ENCODE results near the gene KRTAP19-1. TPM values are rescaled to one million over a fixed set of nuclear protein-coding genes. Genes with fewer than 3 reads are reported as not detected.

Gene KRTAP19-1
- total RNA-seq, 1 donor from 2014 or later, result not detected

- no peaks in the 10 kb centered on the region for H3K27me3 Mint-ChIP-seq
- no peaks in the 10 kb centered on the region for H3K36me3 Mint-ChIP-seq (ENCODE audit: insufficient read depth)
- no peak for DNase-seq (ENCODE audit: low spot score, unreplicated experiment)
- no peak overlapping the region for H3K27ac Mint-ChIP-seq
- TF ChIP-seq CTCF (IDR thresholded peaks at IDR 0.05; ENCODE audit: unreplicated experiment), result no peak
- H3K4me1 Mint-ChIP-seq (ENCODE audit: low read depth), result peaks cover 2% of the 10 kb centered on the region
- H3K9me3 Mint-ChIP-seq (ENCODE audit: low read depth), result no peaks in the 10 kb centered on the region
- H3K4me3 Mint-ChIP-seq (ENCODE audit: low read depth), result no peak overlapping the region
Observed at GRCh38 chr21:30479259-30479658, 908 bp downstream of the KRTAP19-1 start.

GRCh38 chr21:30478004-30478403 is 2.2 kb downstream of the KRTAP19-1 start:
- H3K9me3 Mint-ChIP-seq (ENCODE audit: low read depth), result no peaks in the 10 kb centered on the region
- peaks cover 2% of the 10 kb centered on the region for H3K4me1 Mint-ChIP-seq (ENCODE audit: low read depth)
- H3K36me3 Mint-ChIP-seq (ENCODE audit: insufficient read depth), result no peaks in the 10 kb centered on the region
- H3K27me3 Mint-ChIP-seq, result no peaks in the 10 kb centered on the region
- no peak overlapping the region for H3K4me3 Mint-ChIP-seq (ENCODE audit: low read depth)
- no peak overlapping the region for H3K27ac Mint-ChIP-seq
- no peak for DNase-seq (ENCODE audit: low spot score, unreplicated experiment)
- no peak for TF ChIP-seq CTCF (IDR thresholded peaks at IDR 0.05; ENCODE audit: unreplicated experiment)

DNA sequence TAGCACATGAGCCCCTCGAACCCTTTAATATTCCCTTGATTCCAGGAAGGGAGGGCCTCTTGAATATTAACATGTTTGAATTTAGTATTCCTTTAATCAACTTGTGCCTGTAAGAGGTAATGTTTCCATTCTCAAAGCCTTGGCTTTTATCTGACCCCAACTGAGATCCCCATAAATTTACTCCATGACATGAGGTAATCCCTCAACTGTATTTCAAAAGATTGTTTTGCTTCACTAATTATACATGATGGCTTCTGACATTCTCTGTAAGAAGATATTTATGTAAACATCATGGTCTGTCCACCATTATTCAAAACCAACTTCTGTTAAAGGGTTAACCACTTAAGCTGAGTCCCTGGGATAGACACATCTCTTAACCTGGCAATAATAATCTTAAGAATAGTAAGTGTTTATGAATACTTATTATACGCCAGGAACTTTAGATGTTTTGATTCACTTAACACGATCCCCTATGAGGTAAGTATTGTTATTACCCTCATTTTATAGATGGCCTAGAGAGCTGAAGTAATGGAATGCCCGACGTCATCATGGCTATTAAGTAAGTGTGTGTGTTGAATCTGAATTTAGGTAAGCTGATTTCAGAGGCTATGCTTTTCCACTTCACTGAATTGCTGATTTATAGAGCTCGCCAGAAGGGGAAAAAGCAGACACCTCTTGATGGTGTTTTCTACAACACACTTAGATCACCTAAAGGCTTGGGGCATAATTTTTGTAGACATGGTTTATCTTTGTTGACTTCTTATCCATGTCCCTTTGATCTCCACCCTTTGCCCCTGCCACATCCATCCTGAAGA is 11.1 kb downstream of the KRTAP19-1 start:
- no peak for DNase-seq (ENCODE audit: low spot score, unreplicated experiment)
- no peaks in the 10 kb centered on the region for H3K36me3 Mint-ChIP-seq (ENCODE audit: insufficient read depth)
- H3K9me3 Mint-ChIP-seq (ENCODE audit: low read depth), result no peaks in the 10 kb centered on the region
- no peaks in the 10 kb centered on the region for H3K27me3 Mint-ChIP-seq
- no peak for TF ChIP-seq CTCF (IDR thresholded peaks at IDR 0.05; ENCODE audit: unreplicated experiment)
- H3K4me1 Mint-ChIP-seq (ENCODE audit: low read depth), result no peaks in the 10 kb centered on the region
- H3K4me3 Mint-ChIP-seq (ENCODE audit: low read depth), result no peak overlapping the region
- no peak overlapping the region for H3K27ac Mint-ChIP-seq

- Mint-ChIP-seq H3K9me3 (ENCODE audit: low read depth) (no peaks in the 10 kb centered on the region), H3K27me3 (no peaks in the 10 kb centered on the region), H3K4me1 (ENCODE audit: low read depth) (no peaks in the 10 kb centered on the region), H3K4me3 (ENCODE audit: low read depth) (no peak overlapping the region), H3K27ac (no peak overlapping the region), H3K36me3 (ENCODE audit: insufficient read depth) (no peaks in the 10 kb centered on the region)
- peak; percentile 64 for TF ChIP-seq CTCF (IDR thresholded peaks at IDR 0.05; ENCODE audit: unreplicated experiment)
- no peak for DNase-seq (ENCODE audit: low spot score, unreplicated experiment)
Observed at GRCh38 chr21:30463713-30464112, 16.5 kb downstream of the KRTAP19-1 start.

- no peak overlapping the region for H3K4me3 Mint-ChIP-seq (ENCODE audit: low read depth)
- H3K9me3 Mint-ChIP-seq (ENCODE audit: low read depth), result no peaks in the 10 kb centered on the region
- H3K4me1 Mint-ChIP-seq (ENCODE audit: low read depth), result peaks cover 3% of the 10 kb centered on the region
- TF ChIP-seq CTCF (IDR thresholded peaks at IDR 0.05; ENCODE audit: unreplicated experiment), result no peak
- H3K27ac Mint-ChIP-seq, result no peak overlapping the region
- H3K27me3 Mint-ChIP-seq, result no peaks in the 10 kb centered on the region
- H3K36me3 Mint-ChIP-seq (ENCODE audit: insufficient read depth), result no peaks in the 10 kb centered on the region
- no peak for DNase-seq (ENCODE audit: low spot score, unreplicated experiment)
Observed at GRCh38 chr21:30448514-30448913, 31.7 kb downstream of the KRTAP19-1 start.

Measured in progenitor cell of endocrine pancreas (in vitro differentiated cells).